ENCODE results near the gene CHAC2. TPM values are rescaled to one million over a fixed set of nuclear protein-coding genes. Genes with fewer than 3 reads are reported as not detected.
A peak's percentile ranks its signal among the peaks of the same experiment; 100 is the strongest.

The CHAC2 gene
- total and polyA plus RNA-seq, 2 donors (not counting 1 experiment from before 2014, with no cell fraction given) = 1.6 to 3.2 TPM

DNA sequence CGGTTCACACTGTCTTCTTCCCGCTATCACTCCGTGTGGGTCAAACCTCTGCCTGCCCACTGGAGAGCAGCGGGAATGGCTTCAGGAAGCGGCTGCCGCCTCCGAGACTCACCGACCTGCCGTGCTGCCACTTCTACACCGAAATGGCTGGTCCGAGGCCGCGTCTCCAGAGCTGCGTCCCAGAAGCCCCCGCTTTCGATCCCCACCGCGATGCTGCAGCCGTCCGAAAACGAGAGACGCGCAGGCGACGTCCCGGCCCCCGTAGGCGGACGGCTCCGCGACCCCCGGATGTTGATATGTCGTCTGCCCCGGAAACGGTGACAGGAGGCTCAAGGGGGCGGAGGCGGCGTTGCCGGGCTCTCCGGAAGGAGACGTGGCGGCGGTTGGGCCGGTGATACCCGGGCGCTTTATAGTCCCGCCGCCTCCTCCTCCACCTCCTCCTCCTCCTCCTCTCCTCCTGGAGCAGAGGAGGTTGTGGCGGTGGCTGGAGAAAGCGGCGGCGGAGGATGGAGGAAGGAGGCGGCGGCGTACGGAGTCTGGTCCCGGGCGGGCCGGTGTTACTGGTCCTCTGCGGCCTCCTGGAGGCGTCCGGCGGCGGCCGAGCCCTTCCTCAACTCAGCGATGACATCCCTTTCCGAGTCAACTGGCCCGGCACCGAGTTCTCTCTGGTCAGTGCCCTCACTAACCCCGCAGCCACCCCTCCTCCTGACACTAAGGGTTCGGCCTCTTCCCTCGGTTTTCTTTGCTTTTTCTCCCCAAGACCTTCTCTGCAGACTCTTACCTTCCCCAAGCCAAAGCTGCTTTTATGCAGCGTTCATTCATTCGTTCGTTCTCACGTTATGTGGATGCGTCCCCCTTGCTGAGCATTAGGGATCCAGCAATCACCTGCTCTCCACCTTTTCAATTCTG, 19.4 kb downstream of the CHAC2 start, which contains the start of the genes ASB3 and ERLEC1:
Gene ASB3 (minus strand): TSS at position 249 of the 909 bp plus-strand sequence. CDS start 21,381 bp downstream, outside the sequence.
Gene ERLEC1 (plus strand): TSS at position 340 of the 909 bp plus-strand sequence. CDS start 167 bp downstream, at position 507.
- WGBS (ENCODE audit: insufficient coverage) = under 1% methylated on average over 68 of the region's 77 CpGs
- H3K4me3 ChIP-seq (ENCODE audit: control extremely low read depth in 1 of 5, extremely low read depth in 1 of 5, insufficient read depth in 1 of 5, low read depth in 2 of 5, low read length in 4 of 5) = peak within 1 kb of the TSS; percentile 77 to 98 (median 93)

More for the DNA sequence above, 19.4 kb downstream of the CHAC2 start, which contains the start of the genes ASB3 and ERLEC1:
- TF ChIP-seq, protein P1, sequence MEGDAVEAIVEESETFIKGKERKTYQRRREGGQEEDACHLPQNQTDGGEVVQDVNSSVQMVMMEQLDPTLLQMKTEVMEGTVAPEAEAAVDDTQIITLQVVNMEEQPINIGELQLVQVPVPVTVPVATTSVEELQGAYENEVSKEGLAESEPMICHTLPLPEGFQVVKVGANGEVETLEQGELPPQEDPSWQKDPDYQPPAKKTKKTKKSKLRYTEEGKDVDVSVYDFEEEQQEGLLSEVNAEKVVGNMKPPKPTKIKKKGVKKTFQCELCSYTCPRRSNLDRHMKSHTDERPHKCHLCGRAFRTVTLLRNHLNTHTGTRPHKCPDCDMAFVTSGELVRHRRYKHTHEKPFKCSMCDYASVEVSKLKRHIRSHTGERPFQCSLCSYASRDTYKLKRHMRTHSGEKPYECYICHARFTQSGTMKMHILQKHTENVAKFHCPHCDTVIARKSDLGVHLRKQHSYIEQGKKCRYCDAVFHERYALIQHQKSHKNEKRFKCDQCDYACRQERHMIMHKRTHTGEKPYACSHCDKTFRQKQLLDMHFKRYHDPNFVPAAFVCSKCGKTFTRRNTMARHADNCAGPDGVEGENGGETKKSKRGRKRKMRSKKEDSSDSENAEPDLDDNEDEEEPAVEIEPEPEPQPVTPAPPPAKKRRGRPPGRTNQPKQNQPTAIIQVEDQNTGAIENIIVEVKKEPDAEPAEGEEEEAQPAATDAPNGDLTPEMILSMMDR (IDR thresholded peaks at IDR 0.05) = no peak
- no peak for TF ChIP-seq EZH2 (IDR thresholded peaks at IDR 0.05; ENCODE audit: borderline replicate concordance, insufficient read depth, low read depth, low read length, poor library complexity, severe bottlenecking)
- peak; percentile 92 for ATAC-seq (ENCODE audit: low read depth)
- H4K20me1 ChIP-seq (ENCODE audit: control insufficient read depth, insufficient read depth, low read length, poor library complexity, severe bottlenecking) = peaks cover 5% of the 10 kb centered on the region
- H3K79me2 ChIP-seq (ENCODE audit: control insufficient read depth, insufficient read depth, low read length) = peaks cover 97% of the 10 kb centered on the region
- Mint-ChIP-seq H3K27ac (peak within 1 kb of the TSS; percentile 92), H3K4me1 (peaks cover 57% of the 10 kb centered on the region), H3K9me3 (ENCODE audit: insufficient read depth) (no peaks in the 10 kb centered on the region), H3K4me3 (peak within 1 kb of the TSS; percentile 98), H3K27me3 (no peaks in the 10 kb centered on the region)
- DNase-seq = peak; percentile 92
- peak within 1 kb of the TSS; percentile 88 for H2AFZ ChIP-seq (ENCODE audit: insufficient read depth, low read depth, low read length, poor library complexity, severe bottlenecking)
- H3K27me3 ChIP-seq (replicated peaks in 1 of 4; ENCODE audit: control extremely low read depth in 1 of 4, control insufficient read depth in 3 of 4, insufficient read depth in 4 of 4, low read length in 3 of 4) = no peaks in the 10 kb centered on the region
- H3K36me3 ChIP-seq (replicated peaks in 1 of 2; ENCODE audit: control extremely low read depth in 1 of 2, control insufficient read depth in 1 of 2, extremely low read depth in 1 of 2, insufficient read depth in 2 of 2, low read length in 1 of 2) = peaks cover 0 to 2% of the 10 kb centered on the region in 2 experiments
- CTCF ChIA-PET = interaction anchor here (1.3 to 2.3 kb wide), 3 partner anchors 13 to 19 kb away, joined by 3 to 16 read pairs (median 4); partner anchors contain the start of gene CHAC2
- H3K27ac ChIP-seq (ENCODE audit: low read length in 2 of 2) = peak within 1 kb of the TSS; percentile 80 to 88
- peak within 1 kb of the TSS; percentile 82 for H3K4me2 ChIP-seq (replicated peaks; ENCODE audit: low read depth, low read length, poor library complexity, severe bottlenecking)
- intact Hi-C loops (cut with micrococcal nuclease) = loop anchor here (1.0 to 10.0 kb wide), 7 partner anchors 20 to 1831 kb away; partner anchors contain the start of genes ACYP2, CHAC2, EML6 and PSME4
- no peaks in the 10 kb centered on the region for H3K9me3 ChIP-seq (ENCODE audit: control extremely low read depth in 1 of 3, control insufficient read depth in 2 of 3, insufficient read depth in 1 of 3, low read length in 2 of 3)
- H3K4me1 ChIP-seq (ENCODE audit: control insufficient read depth in 2 of 2, insufficient read depth in 2 of 2, low read length in 2 of 2) = peaks cover 29 to 33% of the 10 kb centered on the region in 2 donors
- POLR2A ChIA-PET = interaction anchor here (1.9 kb wide), 1 partner anchor 19 kb away, joined by 17 read pairs; the partner anchor contains the start of gene CHAC2
- peak within 1 kb of the TSS; percentile 88 for H3K9ac ChIP-seq (ENCODE audit: low read length)

Data from B cell (primary cell).